ENCODE measurements around the gene UNC45A.
"Not testable (repeated sequence)": the region's sequence is repeated elsewhere in the genome, so short reads cannot be mapped to it uniquely, and the experiment has no call there.

The UNC45A gene

DNA sequence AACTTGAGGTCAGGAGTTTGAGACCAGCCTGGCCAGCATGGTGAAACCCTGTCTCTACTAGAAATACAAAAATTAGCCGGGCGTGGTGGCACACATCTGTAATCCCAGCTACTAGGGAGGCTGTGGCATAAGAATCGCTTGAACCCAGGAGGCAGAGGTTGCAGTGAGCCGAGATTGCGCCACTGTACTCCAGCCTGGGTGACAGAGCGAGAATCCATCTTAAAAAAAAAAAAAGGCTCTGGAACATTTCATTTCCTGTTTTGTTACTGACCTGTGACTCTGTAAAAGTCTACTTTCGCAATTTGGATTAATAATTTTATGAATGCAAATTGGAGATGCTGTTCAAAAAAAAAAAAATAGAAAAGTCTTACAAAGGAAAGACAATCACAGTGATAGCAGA, 7.0 kb upstream of the UNC45A start:
- H3K9me3 ChIP-seq (ENCODE audit: control insufficient read depth, low read depth, low read length); H3K36me3 ChIP-seq (ENCODE audit: control insufficient read depth, low read depth, low read length); H3K27me3 ChIP-seq (ENCODE audit: control insufficient read depth, insufficient read depth, low read length); H3K9ac ChIP-seq (ENCODE audit: low read length); H3K4me1 ChIP-seq (ENCODE audit: control insufficient read depth, low read depth, low read length); H3K4me3 ChIP-seq (ENCODE audit: low read length); H3K27ac ChIP-seq (ENCODE audit: low read length): not testable (repeated sequence)

DNA sequence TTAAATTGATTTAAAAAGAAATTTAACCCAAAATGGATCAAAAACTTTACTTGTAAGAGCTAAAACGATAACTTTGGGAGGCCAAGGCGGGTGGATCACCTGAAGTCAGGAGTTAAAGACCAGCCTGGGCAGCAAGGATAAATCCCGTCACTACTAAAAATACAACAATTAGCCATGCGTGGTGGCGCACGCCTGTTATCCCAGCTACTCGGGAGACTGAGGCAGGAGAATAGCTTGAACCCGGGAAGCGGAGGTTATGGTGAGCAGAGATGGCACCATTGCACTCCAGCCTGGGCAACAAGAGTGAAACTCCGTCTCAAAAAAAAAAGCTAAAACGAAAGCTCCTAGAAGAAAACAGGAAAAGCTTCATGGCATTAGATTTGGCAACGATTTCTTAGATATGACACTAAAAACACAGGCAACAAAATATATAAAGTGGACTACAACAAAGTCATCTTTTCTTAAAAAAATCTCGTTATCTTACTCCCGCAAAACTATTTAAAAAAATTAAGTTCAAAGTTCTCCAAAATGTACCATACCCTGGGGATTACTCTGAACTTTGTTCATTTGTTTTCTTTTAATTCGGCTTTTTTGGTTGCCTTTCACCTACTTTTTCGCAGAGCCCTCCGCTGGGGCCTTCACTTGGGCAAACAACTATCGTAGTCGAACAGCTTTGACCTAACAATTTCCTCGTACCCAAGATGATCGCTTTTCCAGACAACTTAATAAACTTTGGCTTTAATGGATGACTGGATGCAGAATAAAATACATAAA, 5.7 kb upstream of the UNC45A start:
- H3K4me3 ChIP-seq (ENCODE audit: low read length), result no peak overlapping the region
- H3K36me3 ChIP-seq (ENCODE audit: control insufficient read depth, low read depth, low read length), result no peaks in the 10 kb centered on the region
- H3K4me1 ChIP-seq (ENCODE audit: control insufficient read depth, low read depth, low read length), result peaks cover under 1% of the 10 kb centered on the region
- peaks cover 14% of the 10 kb centered on the region for H3K27me3 ChIP-seq (ENCODE audit: control insufficient read depth, insufficient read depth, low read length)
- H3K27ac ChIP-seq (ENCODE audit: low read length), result no peak overlapping the region
- H3K9ac ChIP-seq (ENCODE audit: low read length), result no peak overlapping the region
- no peaks in the 10 kb centered on the region for H3K9me3 ChIP-seq (ENCODE audit: control insufficient read depth, low read depth, low read length)

DNA sequence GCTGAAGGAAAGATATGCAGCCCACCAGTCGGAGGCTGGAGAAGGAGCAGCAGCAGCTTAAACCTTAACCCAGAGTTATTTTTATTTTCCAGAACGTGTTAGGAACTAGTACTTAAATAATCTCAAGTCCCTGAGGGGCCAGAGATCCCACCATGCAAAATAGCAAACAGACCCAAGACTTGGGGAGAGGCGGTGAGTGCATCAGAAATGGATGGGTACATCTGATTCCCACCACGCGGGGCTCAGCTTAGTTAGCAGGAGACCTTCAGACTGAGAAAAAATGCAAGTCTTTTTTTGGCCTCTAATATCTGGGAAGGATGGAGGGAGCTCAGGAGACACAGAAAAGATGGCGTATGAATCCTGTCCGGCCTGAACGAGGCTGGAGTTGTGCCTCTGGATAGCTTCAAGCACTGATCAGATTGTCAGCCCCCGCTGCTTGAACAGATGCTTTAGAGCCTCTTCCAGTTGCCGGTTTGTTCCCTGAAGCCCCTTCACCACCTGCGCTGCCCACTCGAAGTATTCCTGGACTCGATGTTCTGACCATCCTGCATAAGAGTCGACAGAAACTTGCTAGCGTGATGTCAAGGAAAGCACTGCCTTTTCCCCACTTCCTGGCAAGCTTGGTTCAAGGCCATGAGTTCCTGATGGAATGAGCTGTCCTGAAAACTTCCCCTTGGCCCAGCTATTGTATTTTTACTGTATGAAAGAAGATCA, 4.1 kb upstream of the UNC45A start:
- Histone ChIP-seq H3K9ac (ENCODE audit: low read length) (no peak overlapping the region), H3K36me3 (ENCODE audit: control insufficient read depth, low read depth, low read length) (no peaks in the 10 kb centered on the region), H3K27me3 (ENCODE audit: control insufficient read depth, insufficient read depth, low read length) (peaks cover 14% of the 10 kb centered on the region), H3K4me3 (ENCODE audit: low read length) (peak overlapping the region; percentile 65), H3K9me3 (ENCODE audit: control insufficient read depth, low read depth, low read length) (no peaks in the 10 kb centered on the region), H3K27ac (ENCODE audit: low read length) (no peak overlapping the region), H3K4me1 (ENCODE audit: control insufficient read depth, low read depth, low read length) (peaks cover 5% of the 10 kb centered on the region)

DNA sequence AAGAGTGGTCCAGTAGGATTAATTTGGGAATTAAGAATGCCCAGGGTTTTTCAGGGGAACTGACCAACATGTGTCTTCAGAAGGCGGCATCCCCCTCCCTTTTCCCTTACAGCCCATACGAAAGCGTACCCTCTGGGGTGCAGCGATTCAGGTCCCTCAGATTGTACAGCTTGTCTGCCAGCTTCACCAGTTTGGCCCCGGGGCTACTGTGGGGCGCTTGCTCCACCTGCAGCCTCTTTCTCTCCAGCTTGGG, 3.6 kb upstream of the UNC45A start:
- H3K9ac ChIP-seq (ENCODE audit: low read length), result no peak overlapping the region
- no peaks in the 10 kb centered on the region for H3K36me3 ChIP-seq (ENCODE audit: control insufficient read depth, low read depth, low read length)
- peak overlapping the region; percentile 65 for H3K4me3 ChIP-seq (ENCODE audit: low read length)
- no peak overlapping the region for H3K27ac ChIP-seq (ENCODE audit: low read length)
- peaks cover 14% of the 10 kb centered on the region for H3K27me3 ChIP-seq (ENCODE audit: control insufficient read depth, insufficient read depth, low read length)
- no peaks in the 10 kb centered on the region for H3K9me3 ChIP-seq (ENCODE audit: control insufficient read depth, low read depth, low read length)
- H3K4me1 ChIP-seq (ENCODE audit: control insufficient read depth, low read depth, low read length), result peaks cover 9% of the 10 kb centered on the region

DNA sequence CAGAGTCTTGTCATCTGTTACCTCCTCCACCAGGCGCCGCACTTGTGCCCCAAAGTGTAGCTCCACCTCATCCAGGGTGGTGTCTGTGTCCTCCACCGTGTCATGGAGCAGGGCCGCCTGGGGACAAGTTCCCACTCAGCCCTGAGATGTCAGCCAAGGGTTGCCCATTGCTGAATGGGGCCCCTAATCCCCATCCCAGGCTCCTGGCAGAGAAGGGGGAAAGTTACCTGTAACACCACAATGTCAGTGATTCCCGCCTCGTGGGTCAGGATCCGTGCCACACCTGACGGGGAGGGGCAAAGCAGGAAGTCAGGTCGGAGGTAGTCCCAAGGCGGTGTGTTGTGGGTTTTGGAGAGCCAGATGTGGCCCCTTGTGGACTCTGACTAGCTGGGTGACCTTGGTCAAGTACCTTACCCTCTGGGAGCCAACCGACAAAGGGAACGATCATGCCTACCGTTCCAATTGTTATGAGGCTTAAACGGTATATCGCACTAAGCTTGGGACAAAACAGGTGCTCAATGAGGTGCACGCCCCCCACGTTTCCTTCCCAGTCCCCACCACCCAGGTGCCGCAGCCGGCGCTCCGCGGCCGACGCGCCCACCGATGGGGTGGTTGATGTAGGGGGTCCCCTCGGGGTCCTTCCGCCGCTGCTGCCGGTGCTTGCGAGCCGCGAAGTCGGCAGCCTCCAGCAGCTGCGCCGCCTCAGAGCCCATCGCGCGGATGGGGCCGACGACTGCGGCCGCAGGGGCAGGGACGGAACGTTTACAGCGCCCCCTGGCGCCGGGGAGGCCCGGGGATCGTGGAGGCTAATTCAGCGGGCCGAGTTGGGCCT, 3.0 kb upstream of the UNC45A start, which contains the start of gene HDDC3:
TSS of gene HDDC3 (minus strand) at position 722 of the 832 bp plus-strand sequence. CDS start at position 713, 9 bp downstream.
- H3K36me3 ChIP-seq (ENCODE audit: control insufficient read depth, low read depth, low read length), result no peaks in the 10 kb centered on the region
- H3K9me3 ChIP-seq (ENCODE audit: control insufficient read depth, low read depth, low read length), result no peaks in the 10 kb centered on the region
- peak within 1 kb of the TSS; percentile 65 for H3K4me3 ChIP-seq (ENCODE audit: low read length)
- H3K27me3 ChIP-seq (ENCODE audit: control insufficient read depth, insufficient read depth, low read length), result peaks cover 14% of the 10 kb centered on the region
- no peak within 1 kb of the TSS for H3K27ac ChIP-seq (ENCODE audit: low read length)
- H3K4me1 ChIP-seq (ENCODE audit: control insufficient read depth, low read depth, low read length), result peaks cover 11% of the 10 kb centered on the region
- H3K9ac ChIP-seq (ENCODE audit: low read length), result peak within 1 kb of the TSS; percentile 35

DNA sequence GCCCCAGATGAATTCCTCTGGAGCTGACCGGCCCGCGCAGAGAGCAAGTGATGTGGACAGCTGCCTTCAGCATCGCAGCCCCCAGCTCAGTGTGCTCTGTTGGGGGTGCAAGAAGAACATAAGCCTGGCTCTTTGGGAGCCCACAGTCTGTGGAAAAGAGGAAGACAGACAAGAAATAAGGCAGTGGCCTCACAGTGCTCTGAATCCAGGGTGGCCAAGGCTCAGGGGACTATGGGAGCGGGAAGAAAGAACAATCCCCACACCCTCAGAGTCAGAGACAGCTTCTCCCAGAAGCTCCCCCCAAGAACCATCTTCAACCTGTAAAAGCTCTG, 2.5 kb upstream of the UNC45A start:
- Histone ChIP-seq H3K27me3 (ENCODE audit: control insufficient read depth, insufficient read depth, low read length) (peaks cover 14% of the 10 kb centered on the region), H3K9ac (ENCODE audit: low read length) (no peak overlapping the region), H3K4me3 (ENCODE audit: low read length) (no peak overlapping the region), H3K36me3 (ENCODE audit: control insufficient read depth, low read depth, low read length) (no peaks in the 10 kb centered on the region), H3K9me3 (ENCODE audit: control insufficient read depth, low read depth, low read length) (no peaks in the 10 kb centered on the region), H3K27ac (ENCODE audit: low read length) (no peak overlapping the region), H3K4me1 (ENCODE audit: control insufficient read depth, low read depth, low read length) (peaks cover 11% of the 10 kb centered on the region)

DNA sequence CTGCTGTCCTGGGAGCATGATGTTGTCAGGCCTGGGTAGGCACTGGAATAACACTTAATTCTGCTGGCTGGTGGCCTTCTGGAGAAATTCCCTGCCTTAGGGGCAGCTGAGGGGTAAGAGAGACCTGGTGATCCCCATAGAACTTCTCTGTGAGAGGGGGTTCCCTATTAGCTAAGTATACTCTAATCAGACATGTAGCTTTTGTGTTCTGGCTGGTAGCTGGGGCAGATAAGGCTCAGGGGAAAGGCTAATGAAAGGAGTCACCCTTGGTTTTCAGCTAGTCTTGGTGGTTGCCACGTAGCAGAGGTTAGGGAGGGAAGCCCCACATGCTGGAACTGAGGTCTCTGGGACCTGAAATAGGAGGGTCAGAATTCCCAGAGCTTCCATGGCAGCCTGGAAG, 1.8 kb upstream of the UNC45A start:
- Histone ChIP-seq H3K4me3 (ENCODE audit: low read length) (no peak overlapping the region), H3K36me3 (ENCODE audit: control insufficient read depth, low read depth, low read length) (no peaks in the 10 kb centered on the region), H3K4me1 (ENCODE audit: control insufficient read depth, low read depth, low read length) (peaks cover 11% of the 10 kb centered on the region), H3K9me3 (ENCODE audit: control insufficient read depth, low read depth, low read length) (no peaks in the 10 kb centered on the region), H3K27ac (ENCODE audit: low read length) (no peak overlapping the region), H3K9ac (ENCODE audit: low read length) (no peak overlapping the region), H3K27me3 (ENCODE audit: control insufficient read depth, insufficient read depth, low read length) (peaks cover 14% of the 10 kb centered on the region)

DNA sequence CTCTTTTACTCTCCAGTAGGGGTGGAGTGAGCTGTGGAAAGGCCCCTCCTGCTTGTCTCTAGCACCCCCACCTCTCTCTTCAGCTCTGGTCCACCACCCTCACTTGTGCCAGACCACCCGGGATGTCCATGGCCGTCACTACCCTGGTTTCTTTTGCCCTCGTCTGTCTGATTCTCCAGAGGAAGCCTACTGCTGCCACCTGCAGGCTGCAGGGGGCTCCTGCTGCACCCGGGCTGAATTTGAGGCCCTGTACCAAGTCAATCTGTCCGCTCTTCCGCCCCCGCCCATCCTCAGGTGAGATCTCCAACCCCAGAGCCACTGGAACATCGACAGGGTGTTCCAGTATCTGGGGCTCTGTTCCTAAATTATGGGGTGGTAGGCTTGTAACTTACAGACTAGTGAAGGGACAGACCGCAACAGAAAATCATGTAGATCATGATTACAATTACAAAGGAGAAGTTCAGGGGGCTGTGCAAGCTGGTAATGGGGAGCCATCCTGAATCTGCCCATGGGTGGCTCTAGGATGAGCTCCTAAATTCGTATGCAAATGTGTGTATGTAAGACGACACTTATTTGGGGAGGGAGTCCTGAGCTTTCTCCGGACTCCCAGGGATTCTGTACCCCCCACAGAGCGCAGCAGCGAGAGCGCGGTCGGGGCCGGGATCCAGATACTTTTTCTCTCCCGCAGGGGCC, 683 bp upstream of the UNC45A start:
- no peak overlapping the region for H3K9ac ChIP-seq (ENCODE audit: low read length)
- peaks cover 14% of the 10 kb centered on the region for H3K27me3 ChIP-seq (ENCODE audit: control insufficient read depth, insufficient read depth, low read length)
- H3K36me3 ChIP-seq (ENCODE audit: control insufficient read depth, low read depth, low read length), result peaks cover 2% of the 10 kb centered on the region
- H3K4me3 ChIP-seq (ENCODE audit: low read length), result peak overlapping the region; percentile 73
- no peak overlapping the region for H3K27ac ChIP-seq (ENCODE audit: low read length)
- H3K4me1 ChIP-seq (ENCODE audit: control insufficient read depth, low read depth, low read length), result peaks cover 11% of the 10 kb centered on the region
- no peaks in the 10 kb centered on the region for H3K9me3 ChIP-seq (ENCODE audit: control insufficient read depth, low read depth, low read length)

DNA sequence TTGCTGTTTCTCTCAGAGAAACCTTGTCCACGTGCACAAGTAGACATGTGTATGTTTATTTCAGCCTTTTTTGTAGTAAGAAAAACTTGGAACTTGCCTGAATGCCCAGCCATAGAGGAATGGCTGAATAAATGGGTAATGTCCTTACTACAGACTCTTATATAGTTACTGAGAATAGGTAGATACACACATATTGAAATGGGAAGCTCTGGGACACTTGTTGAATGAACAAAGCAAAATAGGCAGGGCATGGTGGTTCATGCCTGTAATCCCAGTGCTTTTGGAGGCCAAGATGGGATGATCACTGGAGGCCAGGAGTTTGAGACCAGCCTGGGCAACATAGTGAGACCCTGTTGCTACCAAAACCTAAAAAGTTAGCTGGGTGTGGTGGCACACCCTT, 1.7 kb downstream of the UNC45A start:
- H3K4me3 ChIP-seq (ENCODE audit: low read length), result no peak overlapping the region

DNA sequence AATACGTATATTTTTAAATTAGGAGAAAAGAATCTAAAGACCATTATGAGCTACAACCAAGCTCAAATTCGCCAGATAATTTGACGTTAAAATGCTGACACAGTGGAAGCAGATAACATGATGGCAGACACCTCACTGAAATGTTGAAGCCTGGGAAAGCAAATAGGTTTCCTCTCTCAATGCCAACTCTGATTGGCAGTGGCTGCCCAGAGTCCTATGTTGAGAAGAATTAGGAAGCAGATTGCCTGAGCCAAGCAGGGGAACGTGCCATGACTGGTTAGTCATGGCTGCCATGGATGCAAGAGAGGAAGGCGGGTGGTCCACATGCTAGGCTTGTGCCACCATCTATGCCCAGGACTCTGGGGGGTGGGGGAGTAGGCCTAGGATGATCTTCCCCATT, 3.2 kb downstream of the UNC45A start:
- Histone ChIP-seq H3K4me3 (ENCODE audit: low read length) (no peak overlapping the region), H3K27ac (ENCODE audit: low read length) (no peak overlapping the region), H3K27me3 (ENCODE audit: control insufficient read depth, insufficient read depth, low read length) (peaks cover 8% of the 10 kb centered on the region), H3K9ac (ENCODE audit: low read length) (no peak overlapping the region), H3K36me3 (ENCODE audit: control insufficient read depth, low read depth, low read length) (peaks cover 33% of the 10 kb centered on the region), H3K4me1 (ENCODE audit: control insufficient read depth, low read depth, low read length) (peaks cover 11% of the 10 kb centered on the region), H3K9me3 (ENCODE audit: control insufficient read depth, low read depth, low read length) (no peaks in the 10 kb centered on the region)

More for the DNA sequence above, 1.7 kb downstream of the UNC45A start:
- Histone ChIP-seq H3K9me3 (ENCODE audit: control insufficient read depth, low read depth, low read length) (no peaks in the 10 kb centered on the region), H3K36me3 (ENCODE audit: control insufficient read depth, low read depth, low read length) (peaks cover 20% of the 10 kb centered on the region), H3K27me3 (ENCODE audit: control insufficient read depth, insufficient read depth, low read length) (peaks cover 14% of the 10 kb centered on the region), H3K27ac (ENCODE audit: low read length) (no peak overlapping the region), H3K9ac (ENCODE audit: low read length) (no peak overlapping the region), H3K4me1 (ENCODE audit: control insufficient read depth, low read depth, low read length) (peaks cover 11% of the 10 kb centered on the region)

DNA sequence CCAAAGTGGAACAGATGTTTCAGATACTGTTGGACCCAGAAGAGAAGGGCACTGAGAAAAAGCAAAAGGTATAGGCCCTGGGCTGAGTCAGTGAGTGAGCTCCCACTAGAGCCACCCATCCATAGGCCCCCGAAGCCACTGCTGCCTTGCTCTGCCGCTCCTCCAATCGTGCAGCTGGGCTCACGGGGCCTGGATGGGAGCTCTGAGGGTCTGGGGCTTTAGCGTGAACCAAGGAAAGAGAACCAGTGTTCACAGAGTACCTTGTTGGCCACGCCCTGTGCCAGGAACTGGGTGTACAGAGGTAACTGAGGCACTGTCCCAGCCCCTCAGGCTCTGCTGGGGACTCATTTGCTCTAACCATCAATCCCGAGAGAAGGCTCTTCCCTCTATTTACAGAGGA, 4.7 kb downstream of the UNC45A start:
- H3K4me3 ChIP-seq (ENCODE audit: low read length), result no peak overlapping the region
- no peaks in the 10 kb centered on the region for H3K9me3 ChIP-seq (ENCODE audit: control insufficient read depth, low read depth, low read length)
- no peaks in the 10 kb centered on the region for H3K27me3 ChIP-seq (ENCODE audit: control insufficient read depth, insufficient read depth, low read length)
- H3K27ac ChIP-seq (ENCODE audit: low read length), result no peak overlapping the region
- H3K9ac ChIP-seq (ENCODE audit: low read length), result no peak overlapping the region
- H3K4me1 ChIP-seq (ENCODE audit: control insufficient read depth, low read depth, low read length), result peaks cover 8% of the 10 kb centered on the region
- H3K36me3 ChIP-seq (ENCODE audit: control insufficient read depth, low read depth, low read length), result peaks cover 48% of the 10 kb centered on the region
